Ovary (tissue), 10 donors: Measurements from ENCODE around the gene DDX3X. TPM values are rescaled to one million over a fixed set of nuclear protein-coding genes. Genes with fewer than 3 reads are reported as not detected.
A peak's percentile ranks its signal among the peaks of the same experiment; 100 is the strongest.
"Not testable (repeated sequence)": the region's sequence is repeated elsewhere in the genome, so short reads cannot be mapped to it uniquely, and the experiment has no call there.

ENCODE experiments used
- DNase-seq, 5 donors: peaks; one replicate each; pipeline ENCODE4 v3.0.0-alpha.2; 2019 to 2020
- H3K27ac ChIP-seq, 2 donors: fragments of 200-600 bp; one replicate each; pipeline versions ENCODE4 v1.5.1 to v1.8.0; 2019 to 2022
- H3K27me3 ChIP-seq: fragments of 200-600 bp; one replicate; pipeline ENCODE4 v1.8.0; 2022
- H3K36me3 ChIP-seq: fragments of 200-600 bp; sonication (generic); one replicate; pipeline ENCODE4 v1.5.1; 2019
- H3K4me1 ChIP-seq: one replicate; pipeline ENCODE4 v1.8.1; 2013; ENCODE audit warnings: mild to moderate bottlenecking, moderate library complexity; ENCODE audit not compliant: insufficient read depth
- H3K4me3 ChIP-seq: fragments of 200-600 bp; sonication (generic); one replicate; pipeline ENCODE4 v1.5.1; 2017
- H3K9me3 ChIP-seq, 2 donors: fragments of 200-600 bp in 1 of 2; sonication (generic) in 1 of 2; one replicate each; pipeline versions ENCODE4 v1.5.1 to v1.8.1; 2013 to 2019; ENCODE audit warnings: mild to moderate bottlenecking in 1 of 2, moderate library complexity in 1 of 2
- EP300 ChIP-seq: sonication (generic); formaldehyde crosslinking; IDR thresholded peaks from one replicate; pipeline ENCODE4 v1.6.1; 2017; ENCODE audit warnings: antibody characterized with exemption
- POLR2A ChIP-seq: fragments of 450-650 bp; IDR thresholded peaks from one replicate; pipeline ENCODE4 v1.6.1; 2017; ENCODE audit warnings: antibody characterized with exemption, mild to moderate bottlenecking, moderate library complexity
- WGBS, 3 donors: extraction: QIAGEN DNeasy Blood & Tissue Kit in 1 of 3; methylation state at CpG; one replicate each; pipeline versions ENCODE4 v1.1.5 to v1.1.7; 2013 to 2017; 5-methylcytosine and 5-hydroxymethylcytosine counted together
- intact Hi-C, 4 donors: fragments of 100-400 bp; cut with DNase I; formaldehyde crosslinking; loops; one replicate each; pipeline versions ENCODE4 v1.11.0 to v1.15.1; 2022 to 2023
- long read RNA-seq, 3 donors: library from polyadenylated mRNA in 2 of 3; unstranded in 2 of 3; transcript quantifications; one replicate each; pipeline ENCODE4 v2.0.0 and lab custom pipeline, GENCODE V29; 2021 to 2026
- polyA plus RNA-seq, 2 donors: library from polyadenylated mRNA; stranded (reverse); fragments of 200-250 nt in 1 of 2; fragments of 350-450 nt in 1 of 2; fragmentation: Illumina TruSeq in 1 of 2; extraction: RNeasy Lipid Tissue Mini Kit (QIAGEN cat#74804) in 1 of 2; gene quantifications; one replicate each; pipeline ENCODE4 v1.2.3, GENCODE V29; 2013 to 2014
- total RNA-seq, 7 donors: library from RNA; depleted of rRNA in 2 of 7; stranded (reverse); fragments of >200 nt in 2 of 7; fragmentation: NEBNext Ultra II Directional in 3 of 7; extraction: Animal tissue kit (Norgen Biotek cat#: 25700) in 3 of 7; gene quantifications; one replicate each; pipeline versions ENCODE4 v1.1.0 to v1.2.4, GENCODE V29; 2016 to 2023
- TF ChIP-seq, protein P1 (sequence below), 3 donors: fragments of 450-650 bp in 2 of 3; fragments of 200-600 bp in 1 of 3; IDR thresholded peaks; one replicate each; pipeline versions ENCODE4 v1.5.1 to v1.8.0; 2016 to 2022; ENCODE audit warnings: antibody characterized with exemption in 3 of 3, mild to moderate bottlenecking in 1 of 3
- donor health status: DM: no; HTN: no; CAD: no; lungs with moderate emphysema.
- donor health status: DM: no; HTN: no; CAD: no.
- donor health status: Bipolar disorder and iron deficiency.
- donor health status: DM: yes; HTN: yes; CAD: no.
- donor health status: DM: no; HTN: no; CAD: no.
- donor health status: DM: yes; HTN: yes; CAD: no.

The DDX3X gene
- total RNA-seq (100 to 1,000 TPM; 178 to 329 (median 275) TPM), polyA plus RNA-seq (100 to 1,000 TPM; 106 to 164 TPM)
- long read RNA-seq, donor 1, full-length matches to known transcripts, result 17 of 34 reads
- long read RNA-seq, donor 1, partial matches to known transcripts, result 7 of 34 reads
- long read RNA-seq, donor 1, other reads (novel, unspliced or antisense), result 10 of 34 reads
- long read RNA-seq, donor 2, full-length matches to known transcripts, result 25 of 25 reads
- long read RNA-seq, donor 2, partial matches to known transcripts, result 0 of 25 reads
- long read RNA-seq, donor 2, other reads (novel, unspliced or antisense), result 0 of 25 reads
- long read RNA-seq, donor 3, full-length matches to known transcripts, result 75 of 96 reads
- long read RNA-seq, donor 3, partial matches to known transcripts, result 11 of 96 reads
- long read RNA-seq, donor 3, other reads (novel, unspliced or antisense), result 10 of 96 reads

DNA sequence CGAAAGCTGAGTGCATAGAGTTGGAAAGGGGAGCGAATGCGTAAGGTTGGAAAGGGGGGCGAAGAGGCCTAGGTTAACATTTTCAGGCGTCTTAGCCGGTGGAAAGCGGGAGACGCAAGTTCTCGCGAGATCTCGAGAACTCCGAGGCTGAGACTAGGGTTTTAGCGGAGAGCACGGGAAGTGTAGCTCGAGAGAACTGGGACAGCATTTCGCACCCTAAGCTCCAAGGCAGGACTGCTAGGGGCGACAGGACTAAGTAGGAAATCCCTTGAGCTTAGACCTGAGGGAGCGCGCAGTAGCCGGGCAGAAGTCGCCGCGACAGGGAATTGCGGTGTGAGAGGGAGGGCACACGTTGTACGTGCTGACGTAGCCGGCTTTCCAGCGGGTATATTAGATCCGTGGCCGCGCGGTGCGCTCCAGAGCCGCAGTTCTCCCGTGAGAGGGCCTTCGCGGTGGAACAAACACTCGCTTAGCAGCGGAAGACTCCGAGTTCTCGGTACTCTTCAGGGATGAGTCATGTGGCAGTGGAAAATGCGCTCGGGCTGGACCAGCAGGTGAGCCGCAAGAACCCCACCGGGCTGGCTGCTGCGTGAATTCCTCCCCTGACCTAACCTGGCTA lies at the start of gene DDX3X:
Gene DDX3X (plus strand): TSS at position 419 of the 619 bp plus-strand sequence. CDS start 91 bp downstream, at position 510.
- Histone ChIP-seq H3K27me3 (no peaks in the 10 kb centered on the region), H3K4me1 (no peaks in the 10 kb centered on the region), H3K27ac (peak within 1 kb of the TSS; percentile 98 to 100), H3K4me3 (peak within 1 kb of the TSS; percentile 84), H3K9me3 (no peaks in the 10 kb centered on the region), H3K36me3 (no peaks in the 10 kb centered on the region)
- 0 to 2% (median 0%) methylated on average over 47 of the region's 47 CpGs for WGBS, 3 donors
- peak; percentile 91 to 95 (median 92) for DNase-seq
- TF ChIP-seq POLR2A (peak; percentile 99), EP300 (no peak)
- TF ChIP-seq, protein P1, sequence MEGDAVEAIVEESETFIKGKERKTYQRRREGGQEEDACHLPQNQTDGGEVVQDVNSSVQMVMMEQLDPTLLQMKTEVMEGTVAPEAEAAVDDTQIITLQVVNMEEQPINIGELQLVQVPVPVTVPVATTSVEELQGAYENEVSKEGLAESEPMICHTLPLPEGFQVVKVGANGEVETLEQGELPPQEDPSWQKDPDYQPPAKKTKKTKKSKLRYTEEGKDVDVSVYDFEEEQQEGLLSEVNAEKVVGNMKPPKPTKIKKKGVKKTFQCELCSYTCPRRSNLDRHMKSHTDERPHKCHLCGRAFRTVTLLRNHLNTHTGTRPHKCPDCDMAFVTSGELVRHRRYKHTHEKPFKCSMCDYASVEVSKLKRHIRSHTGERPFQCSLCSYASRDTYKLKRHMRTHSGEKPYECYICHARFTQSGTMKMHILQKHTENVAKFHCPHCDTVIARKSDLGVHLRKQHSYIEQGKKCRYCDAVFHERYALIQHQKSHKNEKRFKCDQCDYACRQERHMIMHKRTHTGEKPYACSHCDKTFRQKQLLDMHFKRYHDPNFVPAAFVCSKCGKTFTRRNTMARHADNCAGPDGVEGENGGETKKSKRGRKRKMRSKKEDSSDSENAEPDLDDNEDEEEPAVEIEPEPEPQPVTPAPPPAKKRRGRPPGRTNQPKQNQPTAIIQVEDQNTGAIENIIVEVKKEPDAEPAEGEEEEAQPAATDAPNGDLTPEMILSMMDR (IDR thresholded peaks at IDR 0.05), result peak in 2 of 3 donors; percentile 74 to 77
- intact Hi-C loops, result loop anchor here in 1 of 4 donors (10.0 kb wide), 1 partner anchor 249 kb away; the partner anchor contains the start of gene USP9X

DNA sequence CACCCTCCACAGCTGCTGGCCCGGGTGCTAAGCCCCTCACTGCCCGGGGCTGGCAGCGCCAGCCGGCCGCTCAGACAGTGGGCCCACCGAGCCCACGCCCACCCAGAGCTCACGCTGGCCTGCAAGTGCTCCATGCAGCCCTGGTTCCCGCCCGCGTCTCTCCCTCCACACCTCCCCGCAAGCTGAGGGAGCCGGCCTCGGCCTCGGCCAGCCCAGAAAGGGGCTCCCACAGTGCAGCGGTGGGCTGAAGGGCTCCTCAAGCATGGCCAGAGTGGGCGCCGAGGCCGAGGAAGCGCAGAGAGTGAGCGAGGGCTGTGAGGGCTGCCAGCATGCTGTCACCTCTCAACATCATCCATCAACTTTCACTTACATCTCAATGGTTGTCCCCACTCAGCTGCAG lies 48.0 kb upstream of the DDX3X start:
- H3K9me3 ChIP-seq, H3K27ac ChIP-seq, intact Hi-C loops, H3K36me3 ChIP-seq, H3K4me1 ChIP-seq, DNase-seq, H3K4me3 ChIP-seq, H3K27me3 ChIP-seq: not testable (repeated sequence)
- WGBS, 3 donors, result 93 to 98% (median 96%) methylated on average over 18 to 21 of the region's 21 CpGs

DNA sequence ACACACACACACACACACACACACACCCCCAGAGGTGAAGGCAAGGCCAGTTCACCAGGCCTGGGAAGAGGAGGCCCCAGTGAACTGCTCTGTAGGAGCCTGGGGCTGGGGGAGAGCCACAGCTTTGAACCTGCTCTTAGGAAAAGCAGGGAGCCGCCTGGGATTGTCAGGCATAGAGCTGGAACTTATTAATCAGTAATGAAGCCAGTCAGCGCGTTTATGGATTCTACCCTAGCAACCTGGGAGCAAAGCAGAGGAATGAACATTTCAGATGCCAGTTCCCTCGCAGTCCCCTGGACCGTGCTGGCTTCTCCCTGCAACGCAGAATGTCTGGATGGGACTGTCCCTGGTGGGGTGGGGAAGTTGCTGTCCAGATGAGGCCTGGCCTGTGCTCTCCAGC lies 45.3 kb upstream of the DDX3X start:
- Histone ChIP-seq H3K4me3 (no peak overlapping the region), H3K36me3 (no peaks in the 10 kb centered on the region), H3K9me3 (no peaks in the 10 kb centered on the region), H3K27ac (no peak overlapping the region), H3K27me3 (no peaks in the 10 kb centered on the region), H3K4me1 (no peaks in the 10 kb centered on the region)
- DNase-seq, result no peak
- WGBS, 3 donors, result 76 to 81% (median 80%) methylated on average over 3 to 6 of the region's 6 CpGs
- TF ChIP-seq EP300, result no peak
- no peak for TF ChIP-seq POLR2A
- TF ChIP-seq, protein P1 (IDR thresholded peaks at IDR 0.05), result no peak
- intact Hi-C loops, result no loop called here

DNA sequence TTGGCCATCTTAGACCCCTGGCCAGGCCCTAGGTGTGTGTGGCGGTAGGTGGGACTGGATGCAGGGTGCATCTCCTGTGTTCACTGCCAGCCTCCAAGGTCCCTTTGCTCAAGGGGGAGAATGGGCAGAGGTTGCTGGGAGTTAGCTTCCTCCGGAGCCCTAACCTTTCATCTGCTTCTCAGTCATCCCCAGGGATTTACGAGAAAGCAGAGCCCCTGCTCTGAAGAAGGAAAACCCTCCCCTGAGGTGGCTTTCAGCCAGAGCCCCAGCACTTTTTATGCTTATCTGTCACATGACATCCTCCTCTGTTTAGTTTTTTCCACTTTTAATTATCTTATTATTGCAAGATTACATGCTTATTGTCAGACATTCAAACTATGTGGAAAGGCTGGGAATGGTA lies 44.9 kb upstream of the DDX3X start:
- DNase-seq, result no peak
- Histone ChIP-seq H3K27ac (no peak overlapping the region), H3K27me3 (no peaks in the 10 kb centered on the region), H3K4me1 (no peaks in the 10 kb centered on the region), H3K9me3 (no peaks in the 10 kb centered on the region), H3K4me3 (no peak overlapping the region), H3K36me3 (no peaks in the 10 kb centered on the region)
- TF ChIP-seq POLR2A (no peak), EP300 (no peak)
- TF ChIP-seq, protein P1 (IDR thresholded peaks at IDR 0.05), result no peak
- intact Hi-C loops, result no loop called here
- 32 to 57% (median 41%) methylated on average over 3 of the region's 3 CpGs for WGBS, 3 donors

DNA sequence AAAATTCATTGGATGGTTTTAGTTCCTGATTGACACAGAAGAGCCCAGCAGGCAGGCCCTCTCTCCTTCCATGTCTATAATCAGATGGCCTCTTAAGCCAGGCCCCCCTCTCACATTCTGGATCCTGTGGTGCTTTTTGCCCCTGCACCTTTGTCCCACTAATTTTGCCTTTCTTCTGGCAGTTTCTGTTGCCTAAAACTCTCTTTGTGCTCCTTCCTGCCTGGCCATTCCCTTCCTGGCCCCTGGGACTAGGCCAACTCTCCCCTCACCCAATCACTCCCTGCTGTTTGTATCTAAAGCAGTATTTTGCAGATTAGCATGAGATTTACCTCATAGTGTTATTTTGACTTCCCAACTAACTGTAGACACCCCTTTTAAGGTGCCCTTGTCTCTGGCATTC lies 42.7 kb upstream of the DDX3X start:
- intact Hi-C loops, result no loop called here
- H3K9me3 ChIP-seq, result no peaks in the 10 kb centered on the region
- no peaks in the 10 kb centered on the region for H3K4me1 ChIP-seq
- DNase-seq, result no peak
- H3K36me3 ChIP-seq, result no peaks in the 10 kb centered on the region
- TF ChIP-seq EP300 (no peak), POLR2A (no peak)
- TF ChIP-seq, protein P1 (IDR thresholded peaks at IDR 0.05), result no peak
- no peak overlapping the region for H3K4me3 ChIP-seq
- no peaks in the 10 kb centered on the region for H3K27me3 ChIP-seq
- H3K27ac ChIP-seq, result no peak overlapping the region
